Frontal cortex (tissue), 4 donors: Measurements from ENCODE around the gene AFF1. TPM values are rescaled to one million over a fixed set of nuclear protein-coding genes. Genes with fewer than 3 reads are reported as not detected.

ENCODE experiments used
- DNase-seq, 2 donors: peaks; one replicate each; pipeline ENCODE4 v3.0.0; 2012; ENCODE audit warnings: low spot score in 2 of 2
- FAIRE-seq: peaks from 2 replicates; lab custom pipeline; 2012; peaks lifted over from hg19 to GRCh38; lab: Jason Lieb, UNC
- total RNA-seq: library from RNA; depleted of rRNA; stranded (reverse); fragments of >200 nt; gene quantifications from one replicate; pipeline ENCODE4 v1.2.3, GENCODE V29; 2014
- donor health status: control.
- donor health status: control.
- donor health status: control.

Gene AFF1
- total RNA-seq, 1 donor from 2014 or later: 2.9 TPM

DNA sequence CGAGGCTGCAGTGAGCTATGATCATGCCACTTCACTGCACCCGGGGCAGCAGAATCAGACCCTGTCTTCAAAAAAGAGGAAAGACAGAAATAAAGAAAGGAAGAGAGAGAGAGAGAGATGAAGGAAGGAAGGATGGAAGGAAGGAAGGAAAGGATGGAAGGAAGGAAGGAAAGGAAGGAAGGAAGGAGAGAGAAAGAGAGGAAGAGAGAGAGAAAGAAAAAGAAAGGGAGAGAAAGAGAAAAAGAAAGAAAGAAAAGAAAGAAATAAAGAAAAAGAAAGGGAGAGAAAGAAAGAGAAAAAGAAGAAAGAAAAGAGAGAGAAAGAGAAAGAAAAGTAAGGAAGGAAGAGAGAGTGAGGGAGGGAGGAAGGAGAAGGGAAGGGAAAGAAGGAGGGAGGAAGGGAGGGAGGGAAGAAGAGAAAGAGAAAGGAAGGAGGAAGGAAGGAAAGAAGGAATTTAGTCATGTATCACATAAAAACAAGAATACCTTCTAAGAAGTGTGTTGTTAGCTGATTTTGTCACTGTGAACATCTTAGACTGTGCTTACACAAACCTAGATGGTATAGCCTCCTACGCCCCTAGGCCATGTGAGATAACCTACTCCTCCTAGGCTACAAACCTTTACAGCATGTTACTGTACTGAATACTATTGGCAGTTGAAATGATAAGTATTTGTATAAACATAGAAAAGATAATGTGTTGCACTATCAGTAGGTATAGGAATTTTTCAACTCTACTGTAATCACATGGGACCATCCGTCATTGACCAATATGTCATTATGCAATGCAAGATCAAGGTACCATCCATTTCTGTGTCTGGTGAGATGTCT, 17.4 kb upstream of the AFF1 start:
- FAIRE-seq (no peak), DNase-seq (no peak)

- DNase-seq (no peak), FAIRE-seq (no peak)
These were observed 16.2 kb upstream of the AFF1 start for GRCh38 chr4:86918539-86919072.

GRCh38 chr4:86919561-86920223, 15.1 kb upstream of the AFF1 start:
- FAIRE-seq (no peak), DNase-seq (no peak)

DNA sequence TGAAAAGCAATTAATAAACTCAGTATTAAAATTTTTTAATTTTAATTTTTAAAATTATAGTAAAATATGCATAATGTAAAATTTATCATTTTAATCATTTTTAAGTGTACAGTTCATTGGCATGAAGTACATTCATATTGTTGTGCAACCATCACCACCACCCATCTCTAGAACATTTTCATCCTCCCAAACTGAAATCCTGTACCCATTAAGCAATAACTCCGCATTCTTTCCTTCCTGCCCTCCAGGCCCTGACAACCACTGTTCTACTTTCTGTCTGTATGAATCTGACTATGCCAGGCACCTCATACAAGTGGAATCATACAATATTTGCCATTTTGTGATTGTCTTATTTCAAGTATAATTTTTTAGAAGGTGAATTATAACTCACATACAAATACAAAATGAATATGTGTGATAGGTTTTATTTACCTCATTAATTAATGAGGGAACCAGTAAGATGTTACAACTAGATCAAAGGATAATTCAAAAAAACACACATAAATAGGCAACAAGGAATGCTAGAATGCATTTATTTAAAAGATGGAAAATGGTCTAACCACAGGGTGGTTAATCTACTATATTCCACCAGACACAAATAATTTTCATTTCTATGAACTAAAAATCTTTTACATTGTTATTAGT, 13.1 kb upstream of the AFF1 start:
- DNase-seq: no peak
- no peak for FAIRE-seq

GRCh38 chr4:86924811-86925210, 10.0 kb upstream of the AFF1 start:
- FAIRE-seq: no peak
- DNase-seq: no peak

- FAIRE-seq: no peak
- no peak for DNase-seq
These were observed 8.2 kb upstream of the AFF1 start for GRCh38 chr4:86926435-86927086.

- DNase-seq (no peak), FAIRE-seq (no peak)
These were observed 6.9 kb upstream of the AFF1 start for GRCh38 chr4:86927843-86928395.

DNA sequence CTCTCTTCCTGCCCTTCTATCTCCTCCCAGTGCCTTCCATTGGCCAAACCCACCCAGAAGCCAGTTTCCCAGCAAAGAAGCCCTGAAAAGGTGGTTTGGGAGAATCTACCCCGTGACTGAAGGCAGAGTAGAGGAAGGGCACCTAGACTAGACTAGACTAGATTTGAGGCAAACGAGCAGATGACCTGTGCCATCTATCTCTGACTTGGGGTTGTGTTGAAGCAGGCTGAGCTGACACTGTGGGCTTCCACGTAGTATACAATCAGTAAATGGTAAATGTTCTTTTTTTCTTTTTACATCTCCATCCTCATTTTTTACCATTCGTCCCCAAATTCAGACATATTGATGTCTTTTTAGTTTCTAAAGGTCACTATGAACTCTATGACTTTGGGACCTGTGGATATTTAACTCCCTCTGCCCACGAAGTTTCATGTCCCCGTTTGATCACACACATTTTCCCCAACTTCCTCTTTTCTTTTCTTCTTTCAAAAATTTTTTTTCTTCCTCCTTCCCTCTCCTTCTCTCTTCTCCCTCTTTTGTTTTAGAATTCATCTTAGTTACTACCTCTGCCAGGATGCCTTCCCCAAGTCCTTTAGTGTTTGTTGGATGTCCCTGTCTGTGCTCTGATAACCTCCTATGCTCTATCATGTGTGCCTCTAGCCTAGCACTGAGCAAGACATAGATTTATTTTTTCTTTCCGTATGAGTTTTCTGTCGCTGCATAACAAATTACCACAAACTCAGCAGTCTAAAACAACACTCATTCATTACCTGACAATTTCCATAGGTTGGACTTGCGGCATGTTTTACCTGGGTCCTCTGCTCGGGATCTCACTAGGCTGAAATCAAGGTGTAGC, 6.2 kb upstream of the AFF1 start:
- FAIRE-seq: no peak
- DNase-seq: no peak

GRCh38 chr4:86934147-86934770, 552 bp upstream of the AFF1 start:
- DNase-seq: no peak
- FAIRE-seq: no peak

GRCh38 chr4:86935566-86935852, 698 bp downstream of the AFF1 start:
- DNase-seq: peak in 1 of 2 donors; percentile 20

GRCh38 chr4:86935853-86936733, 1.3 kb downstream of the AFF1 start:
- DNase-seq (peak; percentile 37 to 47), FAIRE-seq (no peak)

More at GRCh38 chr4:86935566-86935852, 698 bp downstream of the AFF1 start:
- no peak for FAIRE-seq

DNA sequence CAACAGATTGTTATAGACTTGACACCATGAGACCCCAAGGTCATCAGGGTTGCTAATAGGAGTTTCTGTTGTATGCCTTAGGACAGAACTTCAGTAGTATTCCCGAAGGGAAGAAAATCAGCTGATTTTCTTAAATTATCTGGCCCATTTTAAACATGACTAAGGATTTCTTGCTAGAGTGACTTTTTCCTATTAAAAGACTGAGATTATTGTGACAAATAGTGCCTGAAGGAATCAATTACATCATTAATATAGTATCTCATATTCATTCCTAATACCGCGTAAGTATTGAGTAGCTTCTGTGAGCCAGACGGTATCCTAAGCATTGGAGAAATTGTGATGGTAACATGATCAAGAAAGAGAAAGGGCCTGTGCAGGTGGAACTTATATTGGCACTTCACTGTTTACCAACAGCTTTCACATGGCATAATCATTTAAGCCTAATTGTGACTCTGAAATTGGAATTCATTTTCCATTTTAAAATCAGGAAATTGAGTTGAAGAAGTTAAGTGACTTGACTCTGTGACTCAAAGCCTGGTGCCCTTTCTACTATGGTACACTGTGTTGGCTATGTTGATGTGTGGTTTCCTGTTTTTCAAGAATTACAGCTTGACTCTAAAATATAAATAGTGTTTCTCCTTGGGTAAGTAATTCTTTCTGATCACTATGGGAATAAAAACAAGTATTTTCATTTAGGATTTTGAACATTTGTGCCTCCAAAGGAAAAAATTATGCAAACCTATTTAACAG, 4.1 kb downstream of the AFF1 start:
- DNase-seq: no peak
- no peak for FAIRE-seq

DNA sequence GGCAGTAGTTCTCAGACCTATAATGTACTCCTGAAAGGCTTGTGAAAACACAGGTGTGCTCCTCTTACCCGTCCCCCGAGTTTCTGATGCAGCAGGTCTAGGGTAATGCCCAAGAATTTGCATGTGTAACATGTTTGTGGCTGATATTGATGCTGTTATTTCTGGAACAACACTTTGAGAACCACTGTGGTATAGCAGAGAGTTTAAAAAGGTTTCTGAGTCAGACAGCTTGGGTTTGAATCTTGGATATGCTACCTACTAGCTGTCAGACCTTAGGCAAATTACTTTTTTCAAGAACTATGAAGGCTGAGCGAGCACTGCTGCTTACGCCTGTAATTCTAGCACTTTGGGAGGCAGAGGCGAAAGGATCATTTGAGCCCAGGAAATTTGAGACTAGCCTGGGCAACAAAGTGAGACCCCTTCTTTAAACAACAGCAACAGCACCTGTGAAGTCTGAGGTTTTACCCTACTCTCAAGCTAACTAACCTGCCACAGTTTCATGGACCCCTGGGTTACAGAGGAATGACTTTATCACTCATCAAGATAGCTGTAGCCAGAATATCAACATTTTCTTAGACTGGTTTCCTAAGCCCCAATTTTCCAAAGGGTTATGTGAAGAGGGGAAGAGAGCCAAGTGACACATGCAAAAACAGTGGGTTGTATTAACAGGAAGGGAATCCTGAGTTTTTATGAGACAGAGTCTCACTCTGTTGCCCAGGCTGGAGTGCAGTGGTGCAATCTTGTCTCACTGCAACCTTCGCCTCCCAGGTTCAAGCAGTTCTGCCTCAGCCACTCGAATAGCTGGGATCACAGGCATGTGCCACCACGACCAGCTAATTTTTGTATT, 5.1 kb downstream of the AFF1 start:
- no peak for DNase-seq
- FAIRE-seq: no peak

DNA sequence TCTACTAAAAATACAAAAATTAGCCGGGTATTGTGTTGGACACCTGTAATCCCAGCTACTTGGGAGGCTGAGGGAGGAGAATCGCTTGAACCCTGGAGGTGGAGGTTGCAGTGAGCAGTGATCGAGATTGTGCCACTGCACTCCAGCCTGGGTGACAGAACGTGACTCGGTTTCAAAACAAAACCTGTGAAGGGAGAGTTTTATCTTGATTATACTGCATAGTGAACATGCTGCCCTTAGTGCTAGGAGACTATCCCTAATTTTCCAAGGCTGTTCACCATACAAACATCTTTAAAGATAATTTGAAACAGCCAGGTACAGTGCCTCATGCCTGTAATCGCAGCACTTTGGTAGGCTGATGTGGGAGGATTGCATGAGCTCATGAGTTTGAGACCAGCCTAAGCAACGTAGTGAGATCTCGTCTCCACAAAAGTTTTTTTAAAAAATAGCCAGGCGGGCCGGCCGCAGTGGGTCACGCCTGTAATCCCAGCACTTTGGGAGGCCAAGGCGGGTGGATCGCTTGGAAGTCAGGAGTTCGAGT, 6.2 kb downstream of the AFF1 start:
- FAIRE-seq: no peak
- no peak for DNase-seq

- no peak for FAIRE-seq
These were observed 7.4 kb downstream of the AFF1 start for GRCh38 chr4:86942185-86942666.

More at GRCh38 chr4:86942185-86942666, 7.4 kb downstream of the AFF1 start:
- no peak for DNase-seq
